Spleen (tissue), 11 donors: ENCODE results near the gene MDGA2. TPM values are rescaled to one million over a fixed set of nuclear protein-coding genes. Genes with fewer than 3 reads are reported as not detected.

ENCODE experiments used
- DNase-seq: peaks from one replicate; pipeline ENCODE4 v3.0.0-alpha.2; 2020
- H3K27ac ChIP-seq, 8 donors: fragments of 200-600 bp; sonication (generic) in 7 of 8; 1 replicate in 4 of 8; 2 replicates in 4 of 8; pipeline versions ENCODE4 v1.5.0 to v1.8.0; 2016 to 2021; ENCODE audit warnings: inconsistent platforms in 4 of 8, mild to moderate bottlenecking in 4 of 8, moderate library complexity in 1 of 8
- H3K27me3 ChIP-seq, 7 donors: fragments of 200-600 bp; sonication (generic) in 6 of 7; replicated peaks in 1 of 7; 1 replicate in 4 of 7; 2 replicates in 3 of 7; pipeline versions ENCODE4 v1.5.0 to v1.8.0; 2016 to 2021; ENCODE audit warnings: inconsistent platforms in 3 of 7, mild to moderate bottlenecking in 1 of 7
- H3K36me3 ChIP-seq, 6 donors: fragments of 200-600 bp; sonication (generic) in 5 of 6; 1 replicate in 4 of 6; 2 replicates in 2 of 6; pipeline versions ENCODE4 v1.5.0 to v1.8.0; 2016 to 2021; ENCODE audit warnings: inconsistent platforms in 2 of 6
- H3K4me1 ChIP-seq, 6 donors: fragments of 200-600 bp; sonication (generic) in 5 of 6; 1 replicate in 3 of 6; 2 replicates in 3 of 6; pipeline versions ENCODE4 v1.5.0 to v1.8.0; 2016 to 2021; ENCODE audit warnings: inconsistent platforms in 3 of 6
- H3K4me3 ChIP-seq, 8 donors: fragments of 200-600 bp; sonication (generic) in 7 of 8; 1 replicate in 4 of 8; 2 replicates in 4 of 8; pipeline versions ENCODE4 v1.5.0 to v1.8.0; 2016 to 2021; ENCODE audit warnings: inconsistent platforms in 4 of 8, mild to moderate bottlenecking in 4 of 8, moderate library complexity in 2 of 8
- H3K9me3 ChIP-seq, 8 donors: fragments of 200-600 bp; sonication (generic) in 7 of 8; 1 replicate in 4 of 8; 2 replicates in 4 of 8; pipeline versions ENCODE4 v1.5.0 to v1.8.0; 2016 to 2021; ENCODE audit warnings: inconsistent platforms in 4 of 8
- POLR2A ChIP-seq, 3 donors: fragments of 450-650 bp; IDR thresholded peaks; one replicate each; pipeline ENCODE4 v1.5.1; 2017; ENCODE audit warnings: antibody characterized with exemption in 3 of 3, mild to moderate bottlenecking in 1 of 3
- POLR2AphosphoS5 ChIP-seq, 3 donors: sonication (generic); formaldehyde crosslinking; IDR thresholded peaks; one replicate each; pipeline ENCODE4 v1.5.1; 2017; ENCODE audit warnings: antibody characterized with exemption in 3 of 3
- WGBS, 5 donors: extraction: QIAGEN DNeasy Blood & Tissue Kit in 3 of 5; methylation state at CpG; one replicate each; pipeline versions ENCODE4 v1.1.5 to v1.1.7; 2013 to 2018; 5-methylcytosine and 5-hydroxymethylcytosine counted together
- intact Hi-C: fragments of 100-400 bp; cut with DNase I; formaldehyde crosslinking; loops from one replicate; pipeline ENCODE4 v1.15.0; 2023; ENCODE audit warnings: low total_unique reads
- polyA plus RNA-seq, 3 donors: library from polyadenylated mRNA; stranded (reverse); fragments of 200-250 nt; gene quantifications; one replicate each; pipeline ENCODE4 v1.2.1, GENCODE V29; 2013
- total RNA-seq, 7 donors: library from RNA; depleted of rRNA in 3 of 7; stranded (reverse); fragments of >200 nt in 3 of 7; fragmentation: NEBNext Ultra II Directional in 4 of 7; extraction: Animal tissue kit (Norgen Biotek cat#: 25700) in 4 of 7; gene quantifications; one replicate each; pipeline versions ENCODE4 v1.1.0 to v1.2.1, GENCODE V29; 2016 to 2021
- TF ChIP-seq, protein P1 (sequence below), 11 experiments: fragments of 200-600 bp in 7 of 11; fragments of 450-650 bp in 4 of 11; sonication (generic) in 4 of 11; IDR thresholded peaks in 8 of 11; conservative IDR thresholded peaks in 3 of 11; 1 replicate in 7 of 11; 2 replicates in 4 of 11; pipeline versions ENCODE4 v1.4.0 to v1.8.0; 2016 to 2021; ENCODE audit warnings: antibody characterized with exemption in 11 of 11, inconsistent platforms in 4 of 11, mild to moderate bottlenecking in 1 of 11
- donor health status: healthy with polysubstance abuse.
- donor health status: DM: no; HTN: no; CAD: no; lungs with moderate emphysema.
- donor health status: DM: no; HTN: no; CAD: no.
- donor health status: Bipolar disorder and iron deficiency.
- donor health status: healthy.
- donor health status: DM: no; HTN: no; CAD: no.
- donor health status: DM: yes; HTN: yes; CAD: no.

MDGA2 gene
- total and polyA plus RNA-seq, 10 donors = 0.06 to 0.26 (median 0.07) TPM; not detected in 7

DNA sequence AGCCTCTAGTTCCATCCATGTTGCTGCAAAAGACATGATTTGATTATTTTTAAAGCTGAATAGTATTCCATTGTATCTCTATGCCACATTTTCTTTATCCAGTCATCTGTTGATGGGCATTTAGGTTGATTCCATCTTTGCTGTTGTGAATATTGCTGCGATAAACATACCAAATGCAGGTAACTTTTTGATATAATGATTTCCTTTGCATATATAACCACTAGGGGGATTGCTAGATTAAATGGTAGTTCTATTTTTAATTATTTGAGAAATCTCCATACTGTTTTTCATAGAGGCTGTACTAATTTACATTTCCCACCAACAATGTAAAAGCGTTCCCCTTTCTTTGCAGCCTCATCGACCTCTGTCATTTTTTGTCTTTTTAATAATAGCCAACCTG, 342.5 kb downstream of the MDGA2 start:
- no peak overlapping the region for H3K4me3 ChIP-seq
- WGBS, 5 donors = 91 to 98% (median 94%) methylated on average over 3 of the region's 3 CpGs
- H3K27me3 ChIP-seq = no peaks in the 10 kb centered on the region
- H3K36me3 ChIP-seq = no peaks in the 10 kb centered on the region
- no peak for DNase-seq
- no peaks in the 10 kb centered on the region for H3K4me1 ChIP-seq
- TF ChIP-seq, protein P1, sequence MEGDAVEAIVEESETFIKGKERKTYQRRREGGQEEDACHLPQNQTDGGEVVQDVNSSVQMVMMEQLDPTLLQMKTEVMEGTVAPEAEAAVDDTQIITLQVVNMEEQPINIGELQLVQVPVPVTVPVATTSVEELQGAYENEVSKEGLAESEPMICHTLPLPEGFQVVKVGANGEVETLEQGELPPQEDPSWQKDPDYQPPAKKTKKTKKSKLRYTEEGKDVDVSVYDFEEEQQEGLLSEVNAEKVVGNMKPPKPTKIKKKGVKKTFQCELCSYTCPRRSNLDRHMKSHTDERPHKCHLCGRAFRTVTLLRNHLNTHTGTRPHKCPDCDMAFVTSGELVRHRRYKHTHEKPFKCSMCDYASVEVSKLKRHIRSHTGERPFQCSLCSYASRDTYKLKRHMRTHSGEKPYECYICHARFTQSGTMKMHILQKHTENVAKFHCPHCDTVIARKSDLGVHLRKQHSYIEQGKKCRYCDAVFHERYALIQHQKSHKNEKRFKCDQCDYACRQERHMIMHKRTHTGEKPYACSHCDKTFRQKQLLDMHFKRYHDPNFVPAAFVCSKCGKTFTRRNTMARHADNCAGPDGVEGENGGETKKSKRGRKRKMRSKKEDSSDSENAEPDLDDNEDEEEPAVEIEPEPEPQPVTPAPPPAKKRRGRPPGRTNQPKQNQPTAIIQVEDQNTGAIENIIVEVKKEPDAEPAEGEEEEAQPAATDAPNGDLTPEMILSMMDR (IDR thresholded peaks at IDR 0.05 in 8 of 11, conservative IDR thresholded peaks at IDR 0.05 in 3 of 11) = no peak
- TF ChIP-seq POLR2A (IDR thresholded peaks at IDR 0.05) (no peak), POLR2AphosphoS5 (IDR thresholded peaks at IDR 0.05) (no peak)
- no peak overlapping the region for H3K27ac ChIP-seq
- intact Hi-C loops = no loop called here
- H3K9me3 ChIP-seq = no peaks in the 10 kb centered on the region

DNA sequence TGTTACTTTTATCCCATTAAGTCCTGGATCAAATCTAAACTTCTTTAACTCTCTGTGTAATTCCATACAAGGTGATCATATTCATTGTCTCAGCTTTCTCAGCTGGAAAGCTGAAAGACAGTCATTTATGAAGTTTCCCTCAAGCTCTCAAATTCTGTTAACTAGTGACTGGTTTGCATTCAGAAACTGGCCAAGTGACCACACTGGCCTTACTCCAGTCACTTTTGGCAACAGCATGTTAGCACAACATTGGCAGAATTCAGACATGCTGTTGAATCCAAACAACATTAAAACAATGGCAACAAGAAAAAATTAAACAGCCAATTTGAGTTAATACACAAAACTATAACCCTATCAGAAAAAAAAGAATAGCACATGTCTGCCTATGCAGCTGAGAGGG, 343.3 kb downstream of the MDGA2 start:
- no peaks in the 10 kb centered on the region for H3K4me1 ChIP-seq
- TF ChIP-seq POLR2AphosphoS5 (IDR thresholded peaks at IDR 0.05) = no peak
- TF ChIP-seq, protein P1 (IDR thresholded peaks at IDR 0.05 in 8 of 11, conservative IDR thresholded peaks at IDR 0.05 in 3 of 11) = no peak
- no peak for TF ChIP-seq POLR2A (IDR thresholded peaks at IDR 0.05)
- H3K9me3 ChIP-seq = no peaks in the 10 kb centered on the region
- intact Hi-C loops = no loop called here
- H3K27me3 ChIP-seq = no peaks in the 10 kb centered on the region
- H3K4me3 ChIP-seq = no peak overlapping the region
- no peak for DNase-seq
- H3K27ac ChIP-seq = no peak overlapping the region
- no peaks in the 10 kb centered on the region for H3K36me3 ChIP-seq

DNA sequence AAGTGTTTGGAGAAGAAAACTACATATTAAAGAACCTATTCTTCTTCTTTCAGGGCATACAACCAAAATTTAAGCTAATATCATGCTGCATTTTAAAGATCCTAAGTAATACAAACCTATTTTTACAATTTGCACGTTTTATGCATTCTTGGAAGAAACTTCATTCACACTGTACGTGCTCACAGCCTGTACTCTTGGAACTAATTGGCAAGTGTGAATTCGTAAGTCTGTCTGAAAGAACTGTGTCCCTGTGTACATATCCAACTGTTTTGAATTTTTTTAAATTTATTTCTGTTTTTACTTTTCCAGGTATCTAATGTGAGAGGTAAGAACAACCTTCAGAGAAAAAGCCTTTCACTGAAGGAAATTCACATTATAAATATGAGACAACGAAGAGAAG, 347.0 kb downstream of the MDGA2 start:
- no peak overlapping the region for H3K27ac ChIP-seq
- WGBS, 5 donors = 69 to 85% (median 79%) methylated on average over 4 of the region's 4 CpGs
- intact Hi-C loops = no loop called here

DNA sequence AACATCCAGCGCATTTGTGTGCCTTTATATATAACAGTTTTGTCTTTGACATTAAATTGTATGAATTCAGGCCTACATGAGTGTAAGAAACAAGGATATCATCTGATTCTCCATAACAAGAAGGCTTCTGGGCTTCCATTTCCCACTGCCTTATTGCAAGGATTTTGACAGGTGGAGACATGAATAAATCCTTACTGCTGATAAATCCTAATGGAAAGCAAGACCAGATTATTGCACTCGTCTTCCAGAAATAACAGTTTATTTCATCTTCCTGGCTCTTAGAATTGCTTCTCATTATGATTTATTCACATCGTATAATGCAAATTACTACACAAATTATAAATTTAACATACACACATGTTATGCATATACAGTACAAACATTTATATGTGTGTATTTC, 348.1 kb downstream of the MDGA2 start:
- TF ChIP-seq, protein P1 (IDR thresholded peaks at IDR 0.05 in 8 of 11, conservative IDR thresholded peaks at IDR 0.05 in 3 of 11) = no peak

More for the DNA sequence above, 347.0 kb downstream of the MDGA2 start:
- Histone ChIP-seq H3K4me1 (no peaks in the 10 kb centered on the region), H3K36me3 (no peaks in the 10 kb centered on the region), H3K27me3 (no peaks in the 10 kb centered on the region), H3K4me3 (no peak overlapping the region), H3K9me3 (no peaks in the 10 kb centered on the region)
- TF ChIP-seq POLR2AphosphoS5 (IDR thresholded peaks at IDR 0.05) = no peak
- TF ChIP-seq POLR2A (IDR thresholded peaks at IDR 0.05) = no peak
- TF ChIP-seq, protein P1 (IDR thresholded peaks at IDR 0.05 in 8 of 11, conservative IDR thresholded peaks at IDR 0.05 in 3 of 11) = no peak
- no peak for DNase-seq

More for the DNA sequence above, 348.1 kb downstream of the MDGA2 start:
- Histone ChIP-seq H3K36me3 (no peaks in the 10 kb centered on the region), H3K27ac (no peak overlapping the region), H3K9me3 (no peaks in the 10 kb centered on the region), H3K27me3 (no peaks in the 10 kb centered on the region), H3K4me3 (no peak overlapping the region), H3K4me1 (no peaks in the 10 kb centered on the region)
- intact Hi-C loops = no loop called here
- 85 to 96% (median 90%) methylated on average over 3 of the region's 3 CpGs for WGBS, 5 donors
- no peak for DNase-seq
